Mesothelial cell of epicardium (in vitro differentiated cells): Measurements from ENCODE around the gene ALPI. TPM values are rescaled to one million over a fixed set of nuclear protein-coding genes. Genes with fewer than 3 reads are reported as not detected.
"Not testable (repeated sequence)": the region's sequence is repeated elsewhere in the genome, so short reads cannot be mapped to it uniquely, and the experiment has no call there.

Experiments used
- DNase-seq, 2 experiments: peaks; one replicate each; pipeline ENCODE4 v3.0.0; 2021; ENCODE audit warnings: low spot score in 2 of 2; ENCODE audit not compliant: unreplicated experiment in 2 of 2
- H3K27ac Mint-ChIP-seq: 2 replicates; pipeline ENCODE4 v1.8.0; 2021; ENCODE audit warnings: mixed read lengths
- H3K27me3 Mint-ChIP-seq: 2 replicates; pipeline ENCODE4 v1.8.0; 2021; ENCODE audit warnings: low read depth, mixed read lengths
- H3K36me3 Mint-ChIP-seq: 2 replicates; pipeline ENCODE4 v1.8.0; 2021; ENCODE audit warnings: mixed read lengths
- H3K4me1 Mint-ChIP-seq: 2 replicates; pipeline ENCODE4 v1.8.0; 2021; ENCODE audit warnings: mixed read lengths
- H3K4me3 Mint-ChIP-seq: 2 replicates; pipeline ENCODE4 v1.8.0; 2021; ENCODE audit warnings: mild to moderate bottlenecking, moderate library complexity, mixed read lengths
- H3K9me3 Mint-ChIP-seq: 2 replicates; pipeline ENCODE4 v1.8.0; 2021; ENCODE audit warnings: mixed read lengths
- CTCF ChIP-seq: fragments of 200-600 bp; sonication (generic); IDR thresholded peaks from one replicate; pipeline ENCODE4 v1.5.0; 2021; ENCODE audit warnings: antibody characterized with exemption; ENCODE audit not compliant: unreplicated experiment
- total RNA-seq: library from RNA; stranded (reverse); gene quantifications from 3 replicates; pipeline ENCODE4 v1.2.1, GENCODE V29; 2021

ALPI gene
- total RNA-seq: not detected in 3 replicates

- H3K9me3 Mint-ChIP-seq: no peaks in the 10 kb centered on the region
- H3K27ac Mint-ChIP-seq: no peak within 1 kb of the TSS
- no peaks in the 10 kb centered on the region for H3K4me1 Mint-ChIP-seq
- TF ChIP-seq CTCF: no peak
- H3K27me3 Mint-ChIP-seq: peaks cover 48% of the 10 kb centered on the region
- no peak within 1 kb of the TSS for H3K4me3 Mint-ChIP-seq
- no peaks in the 10 kb centered on the region for H3K36me3 Mint-ChIP-seq
- DNase-seq: no peak
Measured at GRCh38 chr2:232455426-232456255, at the start of gene ALPI. TSS of gene ALPI (plus strand) at chr2:232456153. CDS start at chr2:232456200, 47 bp downstream.

DNA sequence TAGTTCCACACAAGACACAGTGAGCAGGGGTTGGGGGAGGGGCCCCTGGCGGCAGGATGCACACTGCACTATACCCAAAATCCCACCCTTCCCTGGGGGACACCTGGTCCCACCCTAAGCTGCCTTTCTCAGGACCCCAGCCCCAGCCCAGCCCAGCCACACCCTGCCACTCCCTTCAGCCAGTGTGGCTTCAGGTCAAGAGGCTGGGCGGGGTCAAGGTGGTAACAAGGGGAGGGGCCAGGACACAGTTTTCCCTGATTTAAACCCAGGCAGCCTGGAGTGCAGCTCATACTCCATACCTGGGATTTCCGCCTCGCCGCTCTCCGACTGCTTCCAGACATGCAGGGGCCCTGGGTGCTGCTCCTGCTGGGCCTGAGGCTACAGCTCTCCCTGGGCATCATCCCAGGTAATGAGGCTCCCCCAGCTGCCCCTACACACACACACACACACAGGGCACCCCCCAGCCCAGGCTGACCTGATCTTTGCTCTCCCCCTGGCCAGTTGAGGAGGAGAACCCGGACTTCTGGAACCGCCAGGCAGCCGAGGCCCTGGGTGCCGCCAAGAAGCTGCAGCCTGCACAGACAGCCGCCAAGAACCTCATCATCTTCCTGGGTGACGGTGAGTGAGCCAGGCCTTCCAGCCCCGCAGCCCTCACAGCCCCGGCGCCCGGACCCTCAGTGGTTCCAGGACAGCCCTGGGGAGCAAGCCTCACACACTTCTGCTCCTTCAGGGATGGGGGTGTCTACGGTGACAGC is 49.2 kb upstream of the ALPI start, which contains the start of gene ALPG:
Gene ALPG (plus strand): TSS at position 289 of the 755 bp plus-strand sequence. CDS start 51 bp downstream, at position 340.
- no peak within 1 kb of the TSS for H3K27ac Mint-ChIP-seq
- no peak within 1 kb of the TSS for H3K4me3 Mint-ChIP-seq
- H3K27me3 Mint-ChIP-seq: peaks cover 19% of the 10 kb centered on the region
- no peaks in the 10 kb centered on the region for H3K9me3 Mint-ChIP-seq
- no peak for TF ChIP-seq CTCF
- DNase-seq: no peak
- H3K36me3 Mint-ChIP-seq: no peaks in the 10 kb centered on the region
- no peaks in the 10 kb centered on the region for H3K4me1 Mint-ChIP-seq

GRCh38 chr2:232407428-232408150 is 48.4 kb upstream of the ALPI start:
- H3K9me3 Mint-ChIP-seq, H3K4me3 Mint-ChIP-seq, H3K27ac Mint-ChIP-seq, DNase-seq, H3K4me1 Mint-ChIP-seq, H3K36me3 Mint-ChIP-seq: not testable (repeated sequence)
- peaks cover 23% of the 10 kb centered on the region for H3K27me3 Mint-ChIP-seq

DNA sequence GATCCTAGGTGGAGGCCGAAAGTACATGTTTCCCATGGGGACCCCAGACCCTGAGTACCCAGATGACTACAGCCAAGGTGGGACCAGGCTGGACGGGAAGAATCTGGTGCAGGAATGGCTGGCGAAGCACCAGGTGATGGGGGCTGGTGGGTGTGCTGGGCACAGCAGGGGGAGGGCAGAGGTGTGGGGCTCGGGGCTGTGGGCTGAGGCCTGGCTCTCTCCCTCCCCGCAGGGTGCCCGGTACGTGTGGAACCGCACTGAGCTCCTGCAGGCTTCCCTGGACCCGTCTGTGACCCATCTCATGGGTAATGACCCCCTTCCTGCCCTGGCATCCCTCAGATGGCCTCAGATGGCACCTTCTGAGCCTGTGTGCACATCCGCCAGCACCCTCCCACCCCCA is 47.7 kb upstream of the ALPI start:
- not testable (repeated sequence) for H3K9me3 Mint-ChIP-seq, H3K4me3 Mint-ChIP-seq, DNase-seq, H3K4me1 Mint-ChIP-seq, H3K27ac Mint-ChIP-seq, H3K36me3 Mint-ChIP-seq
- peaks cover 27% of the 10 kb centered on the region for H3K27me3 Mint-ChIP-seq

- not testable (repeated sequence) for H3K4me3 Mint-ChIP-seq, H3K36me3 Mint-ChIP-seq, H3K27ac Mint-ChIP-seq, DNase-seq, H3K4me1 Mint-ChIP-seq, H3K9me3 Mint-ChIP-seq
- peaks cover 36% of the 10 kb centered on the region for H3K27me3 Mint-ChIP-seq
Measured at GRCh38 chr2:232409617-232410016, 46.3 kb upstream of the ALPI start.

DNA sequence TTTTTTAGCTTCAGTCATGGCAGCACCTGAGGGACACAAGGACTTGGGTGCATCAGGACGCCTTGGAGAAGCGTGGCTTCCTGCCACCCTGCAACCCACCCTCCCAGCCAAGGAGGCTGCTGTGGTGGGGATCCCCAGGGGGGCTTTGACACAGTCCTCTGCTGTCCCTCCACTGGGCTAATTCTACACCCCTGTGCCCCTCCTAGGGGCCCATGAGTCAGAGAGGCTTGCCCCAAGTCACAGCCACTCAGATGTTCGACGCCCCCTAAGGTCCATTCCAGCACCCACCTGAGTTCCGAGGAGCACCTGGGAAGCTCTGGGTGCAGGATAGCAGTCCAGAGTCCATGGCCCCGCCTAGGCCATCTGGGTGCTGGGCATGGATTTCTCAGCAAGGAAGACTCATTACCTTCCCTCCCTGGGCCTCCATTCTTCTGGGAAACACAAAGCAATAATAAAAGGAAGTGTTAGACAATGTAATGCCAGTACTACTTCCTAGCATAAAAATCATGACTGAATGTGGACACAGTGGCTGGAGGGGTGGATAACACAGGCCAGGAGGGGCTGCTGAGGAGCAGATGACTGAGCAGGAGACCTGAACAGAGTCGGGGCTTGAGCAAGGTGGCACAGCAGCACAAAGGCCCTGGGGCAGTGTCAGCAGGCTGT is 45.6 kb upstream of the ALPI start:
- H3K27me3 Mint-ChIP-seq: peaks cover 42% of the 10 kb centered on the region
- H3K36me3 Mint-ChIP-seq: no peaks in the 10 kb centered on the region
- no peak overlapping the region for H3K4me3 Mint-ChIP-seq
- H3K9me3 Mint-ChIP-seq: no peaks in the 10 kb centered on the region
- DNase-seq: no peak
- no peak for TF ChIP-seq CTCF
- no peaks in the 10 kb centered on the region for H3K4me1 Mint-ChIP-seq
- H3K27ac Mint-ChIP-seq: no peak overlapping the region
